ENCODE results near the gene TRMT1L. TPM values are rescaled to one million over a fixed set of nuclear protein-coding genes. Genes with fewer than 3 reads are reported as not detected.

The TRMT1L gene
- total RNA-seq, 1 experiment from 2014 or later = 28.3 TPM

DNA sequence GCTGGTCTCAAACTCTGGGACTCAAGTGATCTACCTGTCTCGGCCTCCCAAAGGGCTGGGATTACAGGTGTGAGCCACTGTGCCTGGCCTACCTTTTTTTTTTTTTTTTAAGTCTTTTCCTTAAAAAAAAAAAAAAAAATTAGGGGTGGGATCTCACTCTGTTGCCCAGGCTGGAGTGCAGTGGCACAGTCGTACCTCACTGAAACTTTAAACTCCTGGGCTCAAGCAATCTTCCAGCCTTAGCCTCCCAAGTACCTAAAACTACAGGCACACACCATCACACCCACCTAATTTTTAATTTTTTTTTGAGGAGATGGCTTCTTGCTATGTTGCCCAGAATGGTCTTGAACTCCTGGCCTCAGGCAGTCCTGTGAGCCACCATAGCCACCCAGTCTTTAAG, 72.9 kb downstream of the TRMT1L start:
- Histone ChIP-seq H3K27ac (ENCODE audit: low read depth, low read length) (no peak overlapping the region), H3K4me2 (ENCODE audit: low read length) (no peak overlapping the region), H2AFZ (ENCODE audit: low read depth, low read length, poor library complexity, severe bottlenecking) (no peak overlapping the region), H3K4me3 (replicated peaks in 1 of 2; ENCODE audit: low read depth in 1 of 2, low read length in 2 of 2) (no peak overlapping the region), H3K4me1 (ENCODE audit: control insufficient read depth in 1 of 2, insufficient read depth in 2 of 2, low read length in 2 of 2) (no peaks in the 10 kb centered on the region), H3K9me2 (ENCODE audit: insufficient read depth) (no peaks in the 10 kb centered on the region), H3K36me3 (ENCODE audit: control insufficient read depth in 1 of 2, insufficient read depth in 2 of 2, low read length in 2 of 2) (0 out of 4 replicates have a peak, but pooled peaks cover 0 to 9% of the 10 kb centered on the region in 2 experiments), H3K79me2 (ENCODE audit: insufficient read depth, low read length) (peaks cover 75% of the 10 kb centered on the region), H3K9ac (ENCODE audit: low read length) (no peak overlapping the region), H3K27me3 (ENCODE audit: insufficient read depth, low read length) (no peaks in the 10 kb centered on the region), H3K9me3 (ENCODE audit: control insufficient read depth in 1 of 2, insufficient read depth in 1 of 2, low read depth in 1 of 2, low read length in 2 of 2) (no peaks in the 10 kb centered on the region), H4K20me1 (ENCODE audit: insufficient read depth) (peaks cover 10% of the 10 kb centered on the region; the same call in 1 of the 2 replicates)
- ChIA-PET CTCF (interaction anchor here (1.7 kb wide), 1 partner anchor 476 kb away, joined by 3 read pairs; no protein-coding TSS in a partner anchor), RAD21 (ENCODE audit: low non-redundant PET in 1 of 2, low total read pairs in 2 of 2, uncharacterized antibody in 2 of 2, unreplicated experiment in 2 of 2) (no interaction called here), POLR2A (no interaction called here)
- TF ChIP-seq, protein P1, sequence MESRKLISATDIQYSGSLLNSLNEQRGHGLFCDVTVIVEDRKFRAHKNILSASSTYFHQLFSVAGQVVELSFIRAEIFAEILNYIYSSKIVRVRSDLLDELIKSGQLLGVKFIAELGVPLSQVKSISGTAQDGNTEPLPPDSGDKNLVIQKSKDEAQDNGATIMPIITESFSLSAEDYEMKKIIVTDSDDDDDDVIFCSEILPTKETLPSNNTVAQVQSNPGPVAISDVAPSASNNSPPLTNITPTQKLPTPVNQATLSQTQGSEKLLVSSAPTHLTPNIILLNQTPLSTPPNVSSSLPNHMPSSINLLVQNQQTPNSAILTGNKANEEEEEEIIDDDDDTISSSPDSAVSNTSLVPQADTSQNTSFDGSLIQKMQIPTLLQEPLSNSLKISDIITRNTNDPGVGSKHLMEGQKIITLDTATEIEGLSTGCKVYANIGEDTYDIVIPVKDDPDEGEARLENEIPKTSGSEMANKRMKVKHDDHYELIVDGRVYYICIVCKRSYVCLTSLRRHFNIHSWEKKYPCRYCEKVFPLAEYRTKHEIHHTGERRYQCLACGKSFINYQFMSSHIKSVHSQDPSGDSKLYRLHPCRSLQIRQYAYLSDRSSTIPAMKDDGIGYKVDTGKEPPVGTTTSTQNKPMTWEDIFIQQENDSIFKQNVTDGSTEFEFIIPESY (IDR thresholded peaks at IDR 0.05; ENCODE audit: extremely low read depth, insufficient replicate concordance, low read length) = no peak
- TF ChIP-seq TCF7L2 (IDR thresholded peaks at IDR 0.05; ENCODE audit: borderline replicate concordance, extremely low read depth, insufficient read depth, insufficient read length) (no peak), SIN3A (IDR thresholded peaks at IDR 0.05; ENCODE audit: low read depth) (no peak), EZH2phosphoT487 (IDR thresholded peaks at IDR 0.05; ENCODE audit: borderline replicate concordance) (no peak), SRF (IDR thresholded peaks at IDR 0.05; ENCODE audit: low read depth) (no peak), ZFX (IDR thresholded peaks at IDR 0.05) (no peak)
- DNase-seq (ENCODE audit: low read depth, low spot score) (no peak), ATAC-seq (no peak)
- no TSS peak for BruUV-seq (replicated peaks)
- intact Hi-C loops (cut with micrococcal nuclease) = no loop called here

DNA sequence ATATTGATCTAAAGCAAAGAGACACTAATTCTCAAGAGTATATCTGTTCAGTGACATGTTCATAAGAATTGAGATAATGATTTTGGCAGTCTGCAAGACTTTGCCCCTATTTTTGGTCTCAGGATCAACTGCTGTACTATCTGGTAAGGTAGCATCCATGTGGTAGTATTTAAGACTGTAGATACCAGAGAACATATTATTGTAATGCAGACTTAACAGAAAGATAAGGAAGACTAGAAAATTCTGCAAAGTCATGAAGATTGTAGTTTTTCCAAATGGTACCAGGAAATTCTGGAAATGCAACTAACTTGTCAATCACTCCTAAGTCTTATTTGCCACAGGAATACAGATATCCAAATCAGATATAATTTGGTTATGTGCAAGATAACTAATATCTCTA, 76.3 kb downstream of the TRMT1L start:
- Histone ChIP-seq H3K4me2 (ENCODE audit: low read length) (no peak overlapping the region), H3K36me3 (ENCODE audit: control insufficient read depth in 1 of 2, insufficient read depth in 2 of 2, low read length in 2 of 2) (no peaks in the 10 kb centered on the region), H3K27ac (ENCODE audit: low read depth, low read length) (no peak overlapping the region), H2AFZ (ENCODE audit: low read depth, low read length, poor library complexity, severe bottlenecking) (no peak overlapping the region), H3K4me3 (replicated peaks in 1 of 2; ENCODE audit: low read depth in 1 of 2, low read length in 2 of 2) (no peak overlapping the region), H3K4me1 (ENCODE audit: control insufficient read depth in 1 of 2, insufficient read depth in 2 of 2, low read length in 2 of 2) (no peaks in the 10 kb centered on the region; a peak in 1 of 4 replicates), H3K9me3 (ENCODE audit: control insufficient read depth in 1 of 2, insufficient read depth in 1 of 2, low read depth in 1 of 2, low read length in 2 of 2) (no peaks in the 10 kb centered on the region), H3K27me3 (ENCODE audit: insufficient read depth, low read length) (no peaks in the 10 kb centered on the region), H3K9ac (ENCODE audit: low read length) (no peak overlapping the region), H3K9me2 (ENCODE audit: insufficient read depth) (no peaks in the 10 kb centered on the region), H4K20me1 (ENCODE audit: insufficient read depth) (peaks cover 10% of the 10 kb centered on the region; the same call in 1 of the 2 replicates), H3K79me2 (ENCODE audit: insufficient read depth, low read length) (peaks cover 86% of the 10 kb centered on the region)
- no TSS peak for BruUV-seq (replicated peaks)
- intact Hi-C loops (cut with micrococcal nuclease) = no loop called here
- ChIA-PET CTCF (no interaction called here), POLR2A (no interaction called here), RAD21 (ENCODE audit: low non-redundant PET in 1 of 2, low total read pairs in 2 of 2, uncharacterized antibody in 2 of 2, unreplicated experiment in 2 of 2) (no interaction called here)
- TF ChIP-seq YY1 (IDR thresholded peaks at IDR 0.05; ENCODE audit: extremely low read depth, insufficient replicate concordance, low read depth, low read length) (no peak), TCF7L2 (IDR thresholded peaks at IDR 0.05; ENCODE audit: borderline replicate concordance, extremely low read depth, insufficient read depth, insufficient read length) (no peak), FOSL1 (IDR thresholded peaks at IDR 0.05; ENCODE audit: low read depth) (no peak), JUND (IDR thresholded peaks at IDR 0.05) (no peak), RAD21 (IDR thresholded peaks at IDR 0.05; ENCODE audit: low read depth) (no peak), CEBPB (IDR thresholded peaks at IDR 0.05; ENCODE audit: low read depth) (no peak)
- DNase-seq (ENCODE audit: low read depth, low spot score) (no peak), ATAC-seq (no peak)

Measured in HCT116 (cell line).